ENCODE data around the gene LGALS13.

The LGALS13 gene

GRCh38 chr19:39623946-39624345 lies 21.6 kb downstream of the LGALS13 start:
- no peak for DNase-seq

DNA sequence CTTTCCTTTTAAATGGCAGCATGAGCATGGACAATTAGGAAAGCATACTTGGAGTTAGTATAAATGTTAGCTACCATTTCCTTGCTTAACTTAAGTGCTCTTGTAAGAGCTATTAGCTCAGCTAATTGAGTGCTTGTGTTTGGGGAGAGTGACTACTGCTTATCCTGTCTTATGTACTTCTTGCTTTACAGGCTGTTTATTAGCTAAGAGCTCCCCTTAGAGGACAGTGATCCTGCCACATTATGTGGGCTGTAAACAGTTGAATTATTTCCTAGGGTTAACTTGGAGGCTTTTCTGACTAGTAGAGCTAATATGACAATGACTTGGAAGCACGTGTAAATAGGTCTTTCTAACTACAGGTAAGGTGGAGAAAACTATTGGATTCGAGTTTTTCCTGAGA lies 25.3 kb downstream of the LGALS13 start:
- DNase-seq = peak; percentile 16

DNA sequence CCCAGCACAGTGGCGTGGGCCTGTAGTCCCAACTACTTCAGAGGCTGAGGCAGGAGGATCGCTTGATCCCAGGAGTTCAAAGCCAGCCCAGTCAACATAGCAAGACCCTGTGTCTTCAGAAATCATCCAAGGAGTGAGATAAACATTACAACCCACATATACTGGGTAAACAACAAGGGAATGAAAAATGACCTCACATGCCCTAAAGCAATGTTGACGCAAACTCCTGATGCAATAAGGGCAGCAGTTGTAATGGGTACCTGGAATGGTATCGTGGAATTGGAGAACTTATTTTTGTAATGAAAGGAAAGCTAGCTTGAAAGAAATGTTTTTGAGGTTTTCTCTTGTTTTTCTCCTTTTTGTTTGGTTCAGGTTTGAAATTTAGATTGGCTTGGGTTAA lies 28.9 kb downstream of the LGALS13 start:
- DNase-seq = no peak

GRCh38 chr19:39631626-39632025 lies 29.3 kb downstream of the LGALS13 start:
- no peak for DNase-seq

DNA sequence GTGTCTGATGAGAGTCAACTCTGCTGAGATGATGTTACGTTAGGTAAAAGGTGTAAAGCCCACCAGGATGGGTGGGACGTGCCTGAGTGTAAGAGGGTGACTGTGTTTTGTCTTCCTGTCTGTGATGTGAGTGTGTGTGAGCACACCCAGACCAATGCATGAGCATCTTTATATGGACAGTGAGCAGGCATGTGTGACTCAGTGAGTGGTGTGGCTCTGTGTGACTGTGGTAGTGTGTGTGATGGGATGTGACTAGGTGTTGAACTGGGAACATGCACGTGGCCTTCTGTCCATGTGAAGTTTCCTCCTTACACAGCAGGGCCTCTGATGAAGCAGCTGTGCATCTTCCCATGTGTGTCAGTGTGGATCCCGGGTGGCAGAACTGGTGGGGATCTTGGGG lies 35.6 kb downstream of the LGALS13 start:
- DNase-seq = no peak

DNA sequence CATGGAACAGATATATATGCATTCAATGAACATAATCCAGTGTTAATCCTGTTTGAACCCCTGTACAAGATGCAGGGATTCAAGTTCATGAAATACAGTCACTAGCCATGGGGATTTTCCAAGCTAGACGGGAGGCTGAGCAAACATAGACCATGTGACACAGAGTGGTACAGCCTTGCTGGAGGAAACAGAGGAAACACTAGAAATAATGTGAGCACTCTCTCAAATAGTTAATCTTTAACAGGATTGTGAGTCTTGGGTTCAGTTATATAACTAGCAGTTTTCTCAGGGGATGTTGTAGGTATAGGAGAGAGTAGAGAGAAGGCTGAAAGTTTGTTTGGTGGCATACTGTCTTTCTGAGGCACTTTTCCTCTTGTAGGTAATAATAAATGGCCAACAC lies 39.4 kb downstream of the LGALS13 start:
- no peak for DNase-seq

DNA sequence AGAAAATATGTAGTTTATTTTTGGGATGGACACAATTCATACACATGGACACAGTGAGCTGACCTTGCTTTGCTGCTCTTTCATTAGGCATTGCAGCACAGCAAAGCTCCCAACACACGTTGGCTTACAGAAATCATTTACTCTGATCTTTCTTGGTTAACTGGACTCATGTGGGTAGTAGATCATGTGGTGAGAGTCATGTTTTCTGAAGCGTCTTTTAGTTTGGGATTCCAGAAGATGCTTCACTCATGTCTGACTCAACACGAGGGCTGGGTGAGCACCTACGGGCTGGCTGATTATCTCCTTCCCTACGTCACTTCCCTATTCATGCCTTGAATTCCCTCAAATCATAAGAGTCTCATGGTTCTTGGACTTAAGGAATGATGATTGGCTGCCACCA lies 41.3 kb downstream of the LGALS13 start:
- DNase-seq = no peak

DNA sequence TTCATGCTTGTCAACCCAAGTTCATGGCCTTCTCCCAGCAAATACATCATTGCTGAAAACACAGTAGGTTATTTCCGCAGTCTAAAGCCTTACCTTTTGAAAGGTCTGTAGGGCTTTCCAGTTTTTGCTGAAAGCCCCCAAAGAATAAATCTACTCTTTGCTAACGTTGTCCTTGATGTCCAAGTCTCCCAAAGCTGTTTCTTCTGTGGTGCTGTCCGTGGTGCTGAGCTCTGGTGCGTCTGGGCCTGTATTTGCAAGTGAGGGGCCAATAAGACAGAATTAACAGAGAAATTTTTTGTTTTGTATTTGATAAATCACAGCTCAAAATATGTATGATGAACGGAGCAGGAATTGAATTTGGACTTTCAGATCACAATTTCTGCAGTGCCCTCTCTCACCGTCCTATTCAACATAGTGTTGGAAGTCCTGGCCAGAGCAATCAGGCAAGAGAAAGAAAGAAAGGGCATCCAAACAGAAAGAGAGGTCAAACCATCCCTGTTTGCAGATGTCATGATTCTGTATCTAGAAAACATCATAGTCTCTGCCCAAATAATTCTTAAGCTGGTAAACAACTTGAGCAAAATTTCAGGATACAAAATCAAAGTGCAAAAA lies 43.6 kb downstream of the LGALS13 start:
- no peak for DNase-seq

DNA sequence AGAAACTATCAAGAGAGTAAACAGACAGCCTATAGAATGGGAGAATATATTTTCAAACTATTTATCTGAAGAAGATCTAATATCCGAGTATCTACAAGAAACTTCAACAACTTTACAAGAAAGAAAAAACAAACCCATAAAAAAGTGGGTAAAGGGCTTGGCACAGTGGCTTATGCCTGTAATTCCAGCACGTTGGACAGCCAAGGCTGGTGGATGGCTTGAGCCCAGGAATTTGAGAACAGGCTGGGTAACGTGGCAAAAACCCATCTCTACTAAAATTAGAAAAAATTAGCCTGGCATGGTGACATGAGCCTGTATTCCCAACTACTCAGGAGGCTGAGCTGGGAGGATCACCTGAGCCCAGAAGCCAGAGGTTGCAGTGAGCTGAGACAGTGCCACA lies 45.6 kb downstream of the LGALS13 start:
- no peak for DNase-seq

DNA sequence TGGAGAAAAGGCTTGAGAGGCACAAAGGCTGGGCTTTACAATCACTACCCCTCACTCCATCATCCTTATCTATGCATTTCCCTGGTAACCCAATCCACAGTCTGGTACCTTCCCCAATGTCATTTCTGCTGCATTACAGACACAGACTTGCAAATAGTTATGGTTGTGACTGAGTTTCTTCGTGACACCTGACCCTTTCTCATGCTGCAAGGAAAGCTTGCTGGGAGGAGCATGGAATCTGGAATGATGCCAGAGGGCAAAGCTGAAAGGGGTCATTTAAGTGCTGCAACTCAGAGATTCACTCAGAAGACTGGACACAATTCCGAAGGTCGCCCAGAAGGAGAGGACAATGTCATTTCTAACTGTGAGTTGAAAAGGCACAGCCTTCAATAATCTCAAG lies 53.3 kb downstream of the LGALS13 start, which contains the start of gene LGALS16:
Gene LGALS16 (plus strand): TSS at position 301 of the 400 bp plus-strand sequence. CDS start 49 bp downstream, at position 350.
- no peak for DNase-seq
